Stomach (tissue), 9 donors: ENCODE results near the gene TTYH1. TPM values are rescaled to one million over a fixed set of nuclear protein-coding genes. Genes with fewer than 3 reads are reported as not detected.

ENCODE experiments used
- DNase-seq, 2 donors: peaks; one replicate each; pipeline versions ENCODE4 v3.0.0 to v3.0.0-alpha.2; 2013 to 2019
- H3K27ac ChIP-seq, 5 donors: fragments of 200-600 bp in 4 of 5; sonication (generic) in 4 of 5; one replicate each; pipeline ENCODE4 v1.5.1; 2013 to 2019; ENCODE audit warnings: mild to moderate bottlenecking in 1 of 5, moderate library complexity in 1 of 5
- H3K27me3 ChIP-seq, 3 donors: fragments of 200-600 bp; sonication (generic); one replicate each; pipeline ENCODE4 v1.5.1; 2017 to 2019; ENCODE audit warnings: mixed run types in 1 of 3
- H3K36me3 ChIP-seq, 4 donors: fragments of 200-600 bp; sonication (generic); 1 replicate in 3 of 4; 2 replicates in 1 of 4; pipeline ENCODE4 v1.5.1; 2016 to 2019
- H3K4me1 ChIP-seq, 4 donors: fragments of 200-600 bp; sonication (generic); one replicate each; pipeline ENCODE4 v1.5.1; 2016 to 2019
- H3K4me3 ChIP-seq, 4 donors: fragments of 200-600 bp; sonication (generic) in 3 of 4; one replicate each; pipeline ENCODE4 v1.5.1; 2016 to 2019; ENCODE audit warnings: mild to moderate bottlenecking in 1 of 4
- H3K9me3 ChIP-seq, 4 donors: fragments of 200-600 bp; sonication (generic); one replicate each; pipeline ENCODE4 v1.5.1; 2016 to 2019
- EP300 ChIP-seq: sonication (generic); formaldehyde crosslinking; IDR thresholded peaks from one replicate; pipeline ENCODE4 v1.6.1; 2017; ENCODE audit warnings: antibody characterized with exemption
- POLR2A ChIP-seq, 4 donors: fragments of 450-650 bp; IDR thresholded peaks; one replicate each; pipeline ENCODE4 v1.6.1; 2016; ENCODE audit warnings: antibody characterized with exemption in 4 of 4, control low read depth in 2 of 4, mild to moderate bottlenecking in 1 of 4, moderate library complexity in 1 of 4
- POLR2AphosphoS5 ChIP-seq, 3 donors: sonication (generic); formaldehyde crosslinking; IDR thresholded peaks; one replicate each; pipeline ENCODE4 v1.6.1; 2016; ENCODE audit warnings: antibody characterized with exemption in 3 of 3
- WGBS, 5 donors: extraction: QIAGEN DNeasy Blood & Tissue Kit in 3 of 5; methylation state at CpG; one replicate each; pipeline versions ENCODE4 v1.1.5 to v1.1.7; 2013 to 2018; 5-methylcytosine and 5-hydroxymethylcytosine counted together
- intact Hi-C: fragments of 100-400 bp; cut with DNase I; formaldehyde crosslinking; loops from one replicate; pipeline ENCODE4 v1.15.1; 2023; ENCODE audit warnings: low total_unique reads
- polyA plus RNA-seq, 3 donors: library from polyadenylated mRNA; stranded (reverse); fragments of 200-250 nt; gene quantifications; one replicate each; pipeline ENCODE4 v1.2.3, GENCODE V29; 2013
- total RNA-seq, 5 donors: library from RNA; depleted of rRNA; stranded (reverse); fragments of >200 nt; gene quantifications; one replicate each; pipeline versions ENCODE4 v1.1.0 to v1.2.3, GENCODE V29; 2014 to 2016
- TF ChIP-seq, protein P1 (sequence below), 7 experiments: fragments of 450-650 bp in 4 of 7; fragments of 200-600 bp in 3 of 7; sonication (generic) in 3 of 7; IDR thresholded peaks; one replicate each; pipeline ENCODE4 v1.5.1; 2016 to 2019; ENCODE audit warnings: antibody characterized with exemption in 7 of 7, control low read depth in 2 of 7, mild to moderate bottlenecking in 1 of 7
- donor health status: healthy with polysubstance abuse.
- donor health status: Bipolar disorder and iron deficiency.
- donor health status: healthy.

TTYH1 gene
- total and polyA plus RNA-seq, 8 donors: 0.12 to 12.9 (median 2.3) TPM; not detected in 3

- intact Hi-C loops: no loop called here
- H3K27me3 ChIP-seq: peaks cover 0 to 76% (median 9%) of the 10 kb centered on the region in 3 donors
- H3K27ac ChIP-seq: no peak overlapping the region
- TF ChIP-seq EP300 (no peak), POLR2AphosphoS5 (IDR thresholded peaks at IDR 0.05) (no peak), POLR2A (IDR thresholded peaks at IDR 0.05) (no peak)
- TF ChIP-seq, protein P1, sequence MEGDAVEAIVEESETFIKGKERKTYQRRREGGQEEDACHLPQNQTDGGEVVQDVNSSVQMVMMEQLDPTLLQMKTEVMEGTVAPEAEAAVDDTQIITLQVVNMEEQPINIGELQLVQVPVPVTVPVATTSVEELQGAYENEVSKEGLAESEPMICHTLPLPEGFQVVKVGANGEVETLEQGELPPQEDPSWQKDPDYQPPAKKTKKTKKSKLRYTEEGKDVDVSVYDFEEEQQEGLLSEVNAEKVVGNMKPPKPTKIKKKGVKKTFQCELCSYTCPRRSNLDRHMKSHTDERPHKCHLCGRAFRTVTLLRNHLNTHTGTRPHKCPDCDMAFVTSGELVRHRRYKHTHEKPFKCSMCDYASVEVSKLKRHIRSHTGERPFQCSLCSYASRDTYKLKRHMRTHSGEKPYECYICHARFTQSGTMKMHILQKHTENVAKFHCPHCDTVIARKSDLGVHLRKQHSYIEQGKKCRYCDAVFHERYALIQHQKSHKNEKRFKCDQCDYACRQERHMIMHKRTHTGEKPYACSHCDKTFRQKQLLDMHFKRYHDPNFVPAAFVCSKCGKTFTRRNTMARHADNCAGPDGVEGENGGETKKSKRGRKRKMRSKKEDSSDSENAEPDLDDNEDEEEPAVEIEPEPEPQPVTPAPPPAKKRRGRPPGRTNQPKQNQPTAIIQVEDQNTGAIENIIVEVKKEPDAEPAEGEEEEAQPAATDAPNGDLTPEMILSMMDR (IDR thresholded peaks at IDR 0.05): no peak
- no peaks in the 10 kb centered on the region for H3K9me3 ChIP-seq
- peak in 1 of 2 donors; percentile 10 for DNase-seq
- no peaks in the 10 kb centered on the region for H3K36me3 ChIP-seq
- H3K4me3 ChIP-seq: no peak overlapping the region
- H3K4me1 ChIP-seq: peaks cover 10 to 31% (median 23%) of the 10 kb centered on the region in 4 donors
- 79 to 84% (median 82%) methylated on average over 11 of the region's 11 CpGs for WGBS, 5 donors
These were observed 60.4 kb downstream of the TTYH1 start for GRCh38 chr19:54475706-54476105.

DNA sequence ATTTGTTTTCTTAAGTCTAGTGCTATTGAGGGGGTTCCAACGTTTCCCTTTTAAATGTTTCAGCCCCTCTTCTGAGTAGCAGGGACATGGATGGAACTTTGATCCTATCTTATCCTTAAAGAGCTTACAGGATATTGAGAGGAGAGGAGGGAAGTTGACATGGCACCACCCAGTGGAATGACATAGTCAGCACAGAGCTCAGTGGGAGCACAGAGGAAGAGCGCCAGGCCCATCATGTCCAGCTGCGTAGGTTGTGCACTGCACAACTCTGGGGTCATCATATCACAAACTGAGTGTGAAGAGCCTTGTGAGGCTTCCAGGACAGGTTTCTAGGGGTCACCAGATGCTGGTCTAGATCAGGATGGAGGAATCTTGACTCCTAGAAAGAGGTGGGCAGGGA lies 62.4 kb downstream of the TTYH1 start:
- intact Hi-C loops: no loop called here

DNA sequence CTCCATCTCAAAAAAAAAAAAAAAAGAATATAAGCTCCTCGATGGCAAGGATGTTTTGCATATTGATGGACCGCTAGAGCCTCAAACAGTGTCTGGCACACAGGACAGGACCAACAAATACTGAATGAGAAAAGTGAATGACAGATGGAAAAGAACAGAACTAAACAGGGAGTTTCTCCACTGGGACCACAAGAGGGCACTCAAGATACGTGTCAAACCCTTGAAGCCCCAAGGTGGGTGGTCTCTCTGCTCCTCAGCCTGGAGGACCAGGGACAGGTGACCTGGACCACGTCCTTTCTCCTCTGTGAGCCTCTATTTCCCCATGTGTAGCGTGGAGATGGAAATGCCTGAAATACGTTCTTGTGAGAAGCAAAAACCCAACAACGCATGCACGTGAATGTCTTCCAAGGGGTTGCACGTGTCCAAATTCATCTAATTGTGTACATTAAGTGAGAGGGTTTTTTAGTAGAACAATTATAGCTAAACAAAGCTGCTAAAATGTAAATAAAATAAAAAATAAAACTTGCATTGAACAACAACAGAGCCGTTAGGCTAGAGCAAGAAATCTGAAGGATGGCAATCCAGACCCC lies 63.5 kb downstream of the TTYH1 start:
- Histone ChIP-seq H3K27ac (no peak overlapping the region), H3K36me3 (no peaks in the 10 kb centered on the region), H3K27me3 (peaks cover 0 to 67% (median 0%) of the 10 kb centered on the region in 3 donors), H3K9me3 (no peaks in the 10 kb centered on the region), H3K4me1 (peaks cover 0 to 17% (median 6%) of the 10 kb centered on the region in 4 donors), H3K4me3 (no peak overlapping the region)
- 15 to 16% (median 16%) methylated on average over 10 of the region's 10 CpGs for WGBS, 5 donors
- intact Hi-C loops: no loop called here
- peak in 1 of 2 donors; percentile 81 for DNase-seq
- TF ChIP-seq, protein P1 (IDR thresholded peaks at IDR 0.05): peak in 3 of 7 experiments; percentile 39 to 43 (median 43)
- TF ChIP-seq POLR2A (IDR thresholded peaks at IDR 0.05): no peak

More for the DNA sequence above, 62.4 kb downstream of the TTYH1 start:
- Histone ChIP-seq H3K36me3 (no peaks in the 10 kb centered on the region), H3K27me3 (peaks cover 0 to 78% (median 0%) of the 10 kb centered on the region in 3 donors), H3K4me3 (no peak overlapping the region), H3K9me3 (no peaks in the 10 kb centered on the region), H3K27ac (no peak overlapping the region), H3K4me1 (peaks cover 4 to 27% (median 16%) of the 10 kb centered on the region in 4 donors)
- no peak for DNase-seq
- WGBS, 5 donors: 61 to 75% (median 69%) methylated on average over 3 of the region's 3 CpGs
- TF ChIP-seq, protein P1 (IDR thresholded peaks at IDR 0.05): no peak
- no peak for TF ChIP-seq EP300
- no peak for TF ChIP-seq POLR2A (IDR thresholded peaks at IDR 0.05)
- no peak for TF ChIP-seq POLR2AphosphoS5 (IDR thresholded peaks at IDR 0.05)

- intact Hi-C loops: loop anchor here (10.0 kb wide), 1 partner anchor 195 kb away; no protein-coding TSS in a partner anchor
- DNase-seq: no peak
- WGBS, 5 donors: 68 to 80% (median 71%) methylated on average over 2 of the region's 2 CpGs
These were observed 64.8 kb downstream of the TTYH1 start for GRCh38 chr19:54480051-54480450.

More at GRCh38 chr19:54480051-54480450, 64.8 kb downstream of the TTYH1 start:
- Histone ChIP-seq H3K4me1 (peaks cover 0 to 15% (median 4%) of the 10 kb centered on the region in 4 donors), H3K27ac (no peak overlapping the region), H3K9me3 (no peaks in the 10 kb centered on the region), H3K36me3 (no peaks in the 10 kb centered on the region), H3K27me3 (peaks cover 0 to 69% (median 8%) of the 10 kb centered on the region in 3 donors), H3K4me3 (no peak overlapping the region)
- TF ChIP-seq, protein P1 (IDR thresholded peaks at IDR 0.05): no peak
- TF ChIP-seq POLR2AphosphoS5 (IDR thresholded peaks at IDR 0.05) (no peak), POLR2A (IDR thresholded peaks at IDR 0.05) (no peak), EP300 (no peak)
